Activated T-helper 17 cell treated with anti-CD3 and anti-CD28 coated beads, Interleukin-2, amount 50 U/mL, for 72 hours (primary cell): ENCODE results near the gene PHETA2. TPM values are rescaled to one million over a fixed set of nuclear protein-coding genes. Genes with fewer than 3 reads are reported as not detected.
A peak's percentile ranks its signal among the peaks of the same experiment; 100 is the strongest.
"Not testable (repeated sequence)": the region's sequence is repeated elsewhere in the genome, so short reads cannot be mapped to it uniquely, and the experiment has no call there.

ENCODE experiments used
- ATAC-seq: fragments of 150-1000 bp; cut with Tn5 transposase; replicated peaks from 2 replicates; pipeline ENCODE4 v1.10.0; 2021; ENCODE audit warnings: mild to moderate bottlenecking, moderate library complexity
- H3K27ac Mint-ChIP-seq: one replicate; pipeline ENCODE4 v1.8.0; 2022; ENCODE audit warnings: mixed read lengths
- H3K27me3 Mint-ChIP-seq: one replicate; pipeline ENCODE4 v1.8.0; 2022; ENCODE audit warnings: mixed read lengths
- H3K36me3 Mint-ChIP-seq: one replicate; pipeline ENCODE4 v1.8.0; 2022; ENCODE audit warnings: low read depth, mild to moderate bottlenecking, mixed read lengths
- H3K4me1 Mint-ChIP-seq: one replicate; pipeline ENCODE4 v1.8.0; 2022; ENCODE audit warnings: mixed read lengths
- H3K4me3 Mint-ChIP-seq: one replicate; pipeline ENCODE4 v1.8.0; 2022; ENCODE audit warnings: mild to moderate bottlenecking, mixed read lengths
- H3K9me3 Mint-ChIP-seq: one replicate; pipeline ENCODE4 v1.8.0; 2022; ENCODE audit warnings: mixed read lengths
- total RNA-seq, 2 donors: library from RNA; stranded (reverse); gene quantifications; one replicate each; pipeline ENCODE4 v1.2.3, GENCODE V29; 2022

The PHETA2 gene
- total RNA-seq, 2 donors from 2014 or later = 2.5 to 3.4 TPM

GRCh38 chr22:42077486-42078125 is 3.6 kb downstream of the PHETA2 start:
- no peak for ATAC-seq
- Mint-ChIP-seq H3K27me3 (no peaks in the 10 kb centered on the region), H3K9me3 (no peaks in the 10 kb centered on the region), H3K4me1 (peaks cover 17% of the 10 kb centered on the region), H3K27ac (peak overlapping the region; percentile 98), H3K4me3 (no peak overlapping the region), H3K36me3 (peaks cover 28% of the 10 kb centered on the region)

GRCh38 chr22:42078469-42079318 is 4.6 kb downstream of the PHETA2 start:
- ATAC-seq = no peak

GRCh38 chr22:42079319-42080251 is 5.5 kb downstream of the PHETA2 start, which contains the start of gene SMDT1:
Gene SMDT1 (plus strand): TSS chr22:42079700. CDS start chr22:42079769, 69 bp downstream.
- H3K4me3 Mint-ChIP-seq = peak within 1 kb of the TSS; percentile 99
- peak; percentile 92 for ATAC-seq
- H3K36me3 Mint-ChIP-seq = peaks cover 48% of the 10 kb centered on the region
- peak within 1 kb of the TSS; percentile 98 for H3K27ac Mint-ChIP-seq
- H3K4me1 Mint-ChIP-seq = peaks cover 9% of the 10 kb centered on the region
- no peaks in the 10 kb centered on the region for H3K27me3 Mint-ChIP-seq
- no peaks in the 10 kb centered on the region for H3K9me3 Mint-ChIP-seq

More at GRCh38 chr22:42078469-42079318, 4.6 kb downstream of the PHETA2 start:
- H3K36me3 Mint-ChIP-seq = peaks cover 39% of the 10 kb centered on the region
- H3K4me1 Mint-ChIP-seq = peaks cover 9% of the 10 kb centered on the region
- peak overlapping the region; percentile 98 for H3K27ac Mint-ChIP-seq
- H3K27me3 Mint-ChIP-seq = no peaks in the 10 kb centered on the region
- H3K9me3 Mint-ChIP-seq = no peaks in the 10 kb centered on the region
- peak overlapping the region; percentile 99 for H3K4me3 Mint-ChIP-seq

- Mint-ChIP-seq H3K36me3 (peaks cover 49% of the 10 kb centered on the region), H3K27ac (peak overlapping the region; percentile 98), H3K9me3 (no peaks in the 10 kb centered on the region), H3K4me1 (peaks cover 4% of the 10 kb centered on the region), H3K27me3 (no peaks in the 10 kb centered on the region), H3K4me3 (peak overlapping the region; percentile 99)
- ATAC-seq = no peak
Observed at GRCh38 chr22:42080287-42080686, 6.2 kb downstream of the PHETA2 start.

GRCh38 chr22:42083119-42083518 is 9.1 kb downstream of the PHETA2 start:
- Mint-ChIP-seq H3K4me3 (no peak overlapping the region), H3K36me3 (peaks cover 72% of the 10 kb centered on the region), H3K4me1 (peaks cover 4% of the 10 kb centered on the region), H3K27ac (no peak overlapping the region), H3K27me3 (no peaks in the 10 kb centered on the region), H3K9me3 (no peaks in the 10 kb centered on the region)
- no peak for ATAC-seq

- peaks cover 78% of the 10 kb centered on the region for H3K36me3 Mint-ChIP-seq
- no peak for ATAC-seq
- H3K27me3 Mint-ChIP-seq = no peaks in the 10 kb centered on the region
- H3K4me3 Mint-ChIP-seq = no peak overlapping the region
- H3K27ac Mint-ChIP-seq = no peak overlapping the region
- peaks cover 13% of the 10 kb centered on the region for H3K4me1 Mint-ChIP-seq
- no peaks in the 10 kb centered on the region for H3K9me3 Mint-ChIP-seq
Observed at GRCh38 chr22:42084874-42085273, 10.8 kb downstream of the PHETA2 start.

- peaks cover 13% of the 10 kb centered on the region for H3K4me1 Mint-ChIP-seq
Observed at GRCh38 chr22:42086051-42086450, 12.0 kb downstream of the PHETA2 start.

GRCh38 chr22:42090596-42091454 is 16.8 kb downstream of the PHETA2 start, which contains the start of gene NDUFA6:
Gene NDUFA6 (minus strand): TSS chr22:42090772. CDS start chr22:42090744, 28 bp downstream.
- no peaks in the 10 kb centered on the region for H3K9me3 Mint-ChIP-seq
- peaks cover 41% of the 10 kb centered on the region for H3K36me3 Mint-ChIP-seq
- H3K4me1 Mint-ChIP-seq = peaks cover 16% of the 10 kb centered on the region
- no peaks in the 10 kb centered on the region for H3K27me3 Mint-ChIP-seq
- ATAC-seq = peak; percentile 95
- peak within 1 kb of the TSS; percentile 97 for H3K27ac Mint-ChIP-seq
- peak within 1 kb of the TSS; percentile 97 for H3K4me3 Mint-ChIP-seq

More at GRCh38 chr22:42086051-42086450, 12.0 kb downstream of the PHETA2 start:
- Mint-ChIP-seq H3K36me3 (peaks cover 83% of the 10 kb centered on the region), H3K27me3 (no peaks in the 10 kb centered on the region), H3K27ac (no peak overlapping the region), H3K9me3 (no peaks in the 10 kb centered on the region), H3K4me3 (no peak overlapping the region)
- ATAC-seq = no peak

- peaks cover 16% of the 10 kb centered on the region for H3K4me1 Mint-ChIP-seq
- no peak for ATAC-seq
- H3K27me3 Mint-ChIP-seq = no peaks in the 10 kb centered on the region
- peak overlapping the region; percentile 97 for H3K27ac Mint-ChIP-seq
- H3K36me3 Mint-ChIP-seq = peaks cover 35% of the 10 kb centered on the region
- no peaks in the 10 kb centered on the region for H3K9me3 Mint-ChIP-seq
- peak overlapping the region; percentile 97 for H3K4me3 Mint-ChIP-seq
Observed at GRCh38 chr22:42091455-42091782, 17.4 kb downstream of the PHETA2 start.

- H3K4me3 Mint-ChIP-seq = no peak overlapping the region
- no peaks in the 10 kb centered on the region for H3K27me3 Mint-ChIP-seq
- peaks cover 4% of the 10 kb centered on the region for H3K9me3 Mint-ChIP-seq
- H3K4me1 Mint-ChIP-seq = no peaks in the 10 kb centered on the region
- H3K36me3 Mint-ChIP-seq = peaks cover 7% of the 10 kb centered on the region
- no peak for ATAC-seq
- no peak overlapping the region for H3K27ac Mint-ChIP-seq
Observed at GRCh38 chr22:42101199-42101598, 27.2 kb downstream of the PHETA2 start.

- H3K36me3 Mint-ChIP-seq, H3K9me3 Mint-ChIP-seq, H3K4me1 Mint-ChIP-seq, H3K4me3 Mint-ChIP-seq, ATAC-seq, H3K27ac Mint-ChIP-seq, H3K27me3 Mint-ChIP-seq: not testable (repeated sequence)
Observed at GRCh38 chr22:42104332-42104860, 30.3 kb downstream of the PHETA2 start.

- ATAC-seq = no peak
- Mint-ChIP-seq H3K4me3 (no peak overlapping the region), H3K9me3 (peaks cover 4% of the 10 kb centered on the region), H3K27me3 (no peaks in the 10 kb centered on the region), H3K36me3 (no peaks in the 10 kb centered on the region), H3K27ac (no peak overlapping the region), H3K4me1 (no peaks in the 10 kb centered on the region)
Observed at GRCh38 chr22:42108848-42109247, 34.8 kb downstream of the PHETA2 start.

- H3K27me3 Mint-ChIP-seq = no peaks in the 10 kb centered on the region
- no peak for ATAC-seq
- H3K36me3 Mint-ChIP-seq = no peaks in the 10 kb centered on the region
- no peaks in the 10 kb centered on the region for H3K4me1 Mint-ChIP-seq
- H3K4me3 Mint-ChIP-seq = no peak overlapping the region
- H3K9me3 Mint-ChIP-seq = no peaks in the 10 kb centered on the region
- peak overlapping the region; percentile 56 for H3K27ac Mint-ChIP-seq
Observed at GRCh38 chr22:42111798-42112197, 37.8 kb downstream of the PHETA2 start.
